Neural cell (in vitro differentiated cells): ENCODE measurements around the gene BSCL2.

Experiments used
- CTCF ChIP-seq: fragments of 450-650 bp; IDR thresholded peaks from 2 replicates; pipeline ENCODE4 v1.5.1; 2014; ENCODE audit warnings: antibody characterized with exemption, mild to moderate bottlenecking, moderate library complexity; ENCODE audit not compliant: poor library complexity, severe bottlenecking
- TAF1 ChIP-seq: IDR thresholded peaks from 2 replicates; pipeline ENCODE4 v1.6.1; 2012; ENCODE audit warnings: low read depth

- TF ChIP-seq TAF1 (no peak), CTCF (no peak)
These were observed 59.6 kb downstream of the BSCL2 start for GRCh38 chr11:62647609-62648005.
